Right renal cortex interstitium (tissue), 3 donors: ENCODE results near the gene CDH12. TPM values are rescaled to one million over a fixed set of nuclear protein-coding genes. Genes with fewer than 3 reads are reported as not detected.
"Not testable (repeated sequence)": the region's sequence is repeated elsewhere in the genome, so short reads cannot be mapped to it uniquely, and the experiment has no call there.

Experiments
- DNase-seq, 3 donors: peaks; one replicate each; pipeline ENCODE4 v3.0.0-alpha.2; 2013; ENCODE audit warnings: low read depth in 3 of 3, low spot score in 2 of 3
- polyA plus RNA-seq, 3 donors: library from polyadenylated mRNA; unstranded; fragments of 120-200 nt; gene quantifications; one replicate each; pipeline ENCODE4 v1.2.1, GENCODE V29; 2013; ENCODE audit not compliant: insufficient read length in 3 of 3

CDH12 gene
- polyA plus RNA-seq, 3 donors: 6.8 to 9.4 (median 7.4) TPM

GRCh38 chr5:22662391-22662790, 190.8 kb downstream of the CDH12 start:
- DNase-seq: no peak

- DNase-seq: no peak
Measured at GRCh38 chr5:22651355-22651754, 201.8 kb downstream of the CDH12 start.

- DNase-seq: no peak
Measured at GRCh38 chr5:22650511-22650910, 202.6 kb downstream of the CDH12 start.

- no peak for DNase-seq
Measured at GRCh38 chr5:22649074-22649473, 204.1 kb downstream of the CDH12 start.

GRCh38 chr5:22644859-22645258, 208.3 kb downstream of the CDH12 start:
- DNase-seq: no peak

- no peak for DNase-seq
Measured at GRCh38 chr5:22643356-22643755, 209.8 kb downstream of the CDH12 start.

- DNase-seq: no peak
Measured at GRCh38 chr5:22631683-22632082, 221.5 kb downstream of the CDH12 start.

GRCh38 chr5:22627029-22627428, 226.1 kb downstream of the CDH12 start:
- no peak for DNase-seq

GRCh38 chr5:22625451-22625850, 227.7 kb downstream of the CDH12 start:
- no peak for DNase-seq

GRCh38 chr5:22621084-22621483, 232.1 kb downstream of the CDH12 start:
- DNase-seq: no peak

- DNase-seq: no peak
Measured at GRCh38 chr5:22615964-22616363, 237.2 kb downstream of the CDH12 start.

GRCh38 chr5:22614486-22615094, 238.6 kb downstream of the CDH12 start:
- DNase-seq: no peak

GRCh38 chr5:22612928-22613327, 240.2 kb downstream of the CDH12 start:
- no peak for DNase-seq

- DNase-seq: no peak
Measured at GRCh38 chr5:22611327-22611726, 241.8 kb downstream of the CDH12 start.

GRCh38 chr5:22607498-22607897, 245.6 kb downstream of the CDH12 start:
- DNase-seq: not testable (repeated sequence)

GRCh38 chr5:22605473-22605872, 247.7 kb downstream of the CDH12 start:
- DNase-seq: no peak

GRCh38 chr5:22604711-22605110, 248.4 kb downstream of the CDH12 start:
- no peak for DNase-seq

- no peak for DNase-seq
Measured at GRCh38 chr5:22598796-22599195, 254.3 kb downstream of the CDH12 start.

GRCh38 chr5:22596404-22596970, 256.7 kb downstream of the CDH12 start:
- no peak for DNase-seq

- DNase-seq: no peak
Measured at GRCh38 chr5:22594491-22594890, 258.7 kb downstream of the CDH12 start.

- DNase-seq: no peak
Measured at GRCh38 chr5:22593592-22593991, 259.6 kb downstream of the CDH12 start.

GRCh38 chr5:22591461-22591860, 261.7 kb downstream of the CDH12 start:
- DNase-seq: no peak
